ENCODE data around the gene MRPL49. TPM values are rescaled to one million over a fixed set of nuclear protein-coding genes. Genes with fewer than 3 reads are reported as not detected.
A peak's percentile ranks its signal among the peaks of the same experiment; 100 is the strongest.

The MRPL49 gene
- total and polyA plus RNA-seq, 9 of the 15 experiments (the other 6 are each of a cell fraction or from before 2014, with no cell fraction given) = 74.3 to 132 (median 91.2) TPM

DNA sequence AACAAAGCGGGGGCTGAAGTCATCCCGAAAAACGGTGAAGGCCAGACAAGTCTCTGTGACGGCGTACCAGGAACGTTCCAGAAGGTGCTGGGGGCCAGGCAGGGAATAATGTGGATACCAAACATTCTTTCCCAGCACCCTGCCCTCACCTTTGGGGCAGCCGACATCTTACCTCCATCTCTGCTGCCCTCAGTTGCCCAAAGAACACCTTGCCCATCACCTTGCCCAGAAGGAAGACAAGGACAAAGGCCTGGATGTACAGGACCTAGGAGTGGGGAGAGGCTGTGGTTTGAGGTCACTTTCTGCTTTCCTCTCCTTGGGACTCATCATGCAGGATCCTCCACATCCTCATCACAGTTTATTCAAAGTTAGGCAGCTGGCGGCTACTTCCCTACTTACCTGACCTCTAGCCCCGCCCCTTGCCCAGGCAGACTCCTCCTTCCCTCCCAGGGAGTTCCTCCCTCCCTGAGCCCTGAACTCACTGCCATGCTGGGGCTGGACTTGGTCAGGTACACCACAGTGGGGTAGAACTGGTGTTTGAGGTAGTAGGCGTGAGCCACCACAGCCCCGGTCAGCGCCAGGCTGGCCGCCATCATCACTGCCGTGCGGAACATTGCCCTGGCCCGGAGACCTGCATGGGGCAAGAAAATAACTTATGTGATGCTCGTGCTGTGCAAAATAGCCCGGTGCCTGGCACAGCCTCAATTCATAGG lies 11.0 kb downstream of the MRPL49 start:
- ChIA-PET CTCF (ENCODE audit: low intra/inter-chr PET ratio) (no interaction called here), POLR2A (interaction anchor here (0.6 to 8.4 kb wide), 6 partner anchors 13 to 136 kb away, joined by 3 to 182 read pairs (median 8); partner anchors contain the start of genes BATF2, FAU, MRPL49 and SPDYC)
- in situ Hi-C loops (cut with MboI) = no loop called here
- Histone ChIP-seq H2AFZ (ENCODE audit: low read depth, low read length) (peak overlapping the region; percentile 7; the same call in 1 of the 2 replicates), H3K79me2 (ENCODE audit: control insufficient read depth, insufficient read depth, low read length) (peaks cover 41% of the 10 kb centered on the region), H3K4me3 (peak overlapping the region; percentile 96), H3K27ac (ENCODE audit: extremely low read depth, low read depth, low read length) (peak overlapping the region; percentile 98), H3K9me3 (replicated peaks; ENCODE audit: control insufficient read depth, insufficient read depth, low read depth, low read length) (no peaks in the 10 kb centered on the region), H3K9ac (ENCODE audit: insufficient read depth in 1 of 2, low read depth in 2 of 2, low read length in 2 of 2) (peak overlapping the region; percentile 98 to 99), H3K9me1 (ENCODE audit: control insufficient read depth, insufficient read depth, low read length) (peaks cover 4% of the 10 kb centered on the region), H3K27me3 (ENCODE audit: control insufficient read depth in 2 of 2, insufficient read depth in 2 of 2, low read length in 2 of 2) (no peaks in the 10 kb centered on the region; a peak in 1 of 5 replicates), H3K4me1 (replicated peaks in 1 of 2; ENCODE audit: control insufficient read depth in 2 of 2, insufficient read depth in 2 of 2, low read length in 2 of 2) (peaks cover 21 to 49% of the 10 kb centered on the region in 2 experiments; a peak in 4 of 5 replicates), H3K4me2 (ENCODE audit: insufficient read depth, low read length) (peak overlapping the region; percentile 98), H4K20me1 (replicated peaks; ENCODE audit: control insufficient read depth, insufficient read depth, low read length) (peaks cover 9% of the 10 kb centered on the region; the same call in 1 of the 2 replicates), H3K36me3 (ENCODE audit: control insufficient read depth, insufficient read depth, low read length) (peaks cover 49% of the 10 kb centered on the region)
- peak; percentile 81 for FAIRE-seq
- BruUV-seq (replicated peaks) = no TSS peak
- peak; percentile 71 to 81 (median 78) for DNase-seq (ENCODE audit: extremely low read depth in 1 of 4, low spot score in 3 of 4)
- intact Hi-C loops (cut with micrococcal nuclease) = no loop called here
- WGBS (ENCODE audit: insufficient coverage, low coverage, missing lambda C conversion rate) = 37% methylated on average over 17 of the region's 18 CpGs
- ATAC-seq = peak; percentile 55
- TF ChIP-seq, protein P1, sequence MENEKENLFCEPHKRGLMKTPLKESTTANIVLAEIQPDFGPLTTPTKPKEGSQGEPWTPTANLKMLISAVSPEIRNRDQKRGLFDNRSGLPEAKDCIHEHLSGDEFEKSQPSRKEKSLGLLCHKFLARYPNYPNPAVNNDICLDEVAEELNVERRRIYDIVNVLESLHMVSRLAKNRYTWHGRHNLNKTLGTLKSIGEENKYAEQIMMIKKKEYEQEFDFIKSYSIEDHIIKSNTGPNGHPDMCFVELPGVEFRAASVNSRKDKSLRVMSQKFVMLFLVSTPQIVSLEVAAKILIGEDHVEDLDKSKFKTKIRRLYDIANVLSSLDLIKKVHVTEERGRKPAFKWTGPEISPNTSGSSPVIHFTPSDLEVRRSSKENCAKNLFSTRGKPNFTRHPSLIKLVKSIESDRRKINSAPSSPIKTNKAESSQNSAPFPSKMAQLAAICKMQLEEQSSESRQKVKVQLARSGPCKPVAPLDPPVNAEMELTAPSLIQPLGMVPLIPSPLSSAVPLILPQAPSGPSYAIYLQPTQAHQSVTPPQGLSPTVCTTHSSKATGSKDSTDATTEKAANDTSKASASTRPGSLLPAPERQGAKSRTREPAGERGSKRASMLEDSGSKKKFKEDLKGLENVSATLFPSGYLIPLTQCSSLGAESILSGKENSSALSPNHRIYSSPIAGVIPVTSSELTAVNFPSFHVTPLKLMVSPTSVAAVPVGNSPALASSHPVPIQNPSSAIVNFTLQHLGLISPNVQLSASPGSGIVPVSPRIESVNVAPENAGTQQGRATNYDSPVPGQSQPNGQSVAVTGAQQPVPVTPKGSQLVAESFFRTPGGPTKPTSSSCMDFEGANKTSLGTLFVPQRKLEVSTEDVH (IDR thresholded peaks at IDR 0.05; ENCODE audit: low read depth, partially characterized antibody) = no peak
- TF ChIP-seq ZBED1 (IDR thresholded peaks at IDR 0.05) = peak; percentile 57; the same call in 1 of the 2 replicates
- TF ChIP-seq NONO (IDR thresholded peaks at IDR 0.05; ENCODE audit: low read depth in 2 of 2, low read length in 1 of 2) = no peak
- TF ChIP-seq, protein P2, sequence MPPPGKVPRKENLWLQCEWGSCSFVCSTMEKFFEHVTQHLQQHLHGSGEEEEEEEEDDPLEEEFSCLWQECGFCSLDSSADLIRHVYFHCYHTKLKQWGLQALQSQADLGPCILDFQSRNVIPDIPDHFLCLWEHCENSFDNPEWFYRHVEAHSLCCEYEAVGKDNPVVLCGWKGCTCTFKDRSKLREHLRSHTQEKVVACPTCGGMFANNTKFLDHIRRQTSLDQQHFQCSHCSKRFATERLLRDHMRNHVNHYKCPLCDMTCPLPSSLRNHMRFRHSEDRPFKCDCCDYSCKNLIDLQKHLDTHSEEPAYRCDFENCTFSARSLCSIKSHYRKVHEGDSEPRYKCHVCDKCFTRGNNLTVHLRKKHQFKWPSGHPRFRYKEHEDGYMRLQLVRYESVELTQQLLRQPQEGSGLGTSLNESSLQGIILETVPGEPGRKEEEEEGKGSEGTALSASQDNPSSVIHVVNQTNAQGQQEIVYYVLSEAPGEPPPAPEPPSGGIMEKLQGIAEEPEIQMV (tag; conservative IDR thresholded peaks at IDR 0.05; ENCODE audit: low read depth) = no peak
- peak in 1 of 2 experiments; percentile 46; a peak in 1 of 4 replicates for TF ChIP-seq SRF (CRISPR knock-in tag; IDR thresholded peaks at IDR 0.05)
- TF ChIP-seq, protein P3, sequence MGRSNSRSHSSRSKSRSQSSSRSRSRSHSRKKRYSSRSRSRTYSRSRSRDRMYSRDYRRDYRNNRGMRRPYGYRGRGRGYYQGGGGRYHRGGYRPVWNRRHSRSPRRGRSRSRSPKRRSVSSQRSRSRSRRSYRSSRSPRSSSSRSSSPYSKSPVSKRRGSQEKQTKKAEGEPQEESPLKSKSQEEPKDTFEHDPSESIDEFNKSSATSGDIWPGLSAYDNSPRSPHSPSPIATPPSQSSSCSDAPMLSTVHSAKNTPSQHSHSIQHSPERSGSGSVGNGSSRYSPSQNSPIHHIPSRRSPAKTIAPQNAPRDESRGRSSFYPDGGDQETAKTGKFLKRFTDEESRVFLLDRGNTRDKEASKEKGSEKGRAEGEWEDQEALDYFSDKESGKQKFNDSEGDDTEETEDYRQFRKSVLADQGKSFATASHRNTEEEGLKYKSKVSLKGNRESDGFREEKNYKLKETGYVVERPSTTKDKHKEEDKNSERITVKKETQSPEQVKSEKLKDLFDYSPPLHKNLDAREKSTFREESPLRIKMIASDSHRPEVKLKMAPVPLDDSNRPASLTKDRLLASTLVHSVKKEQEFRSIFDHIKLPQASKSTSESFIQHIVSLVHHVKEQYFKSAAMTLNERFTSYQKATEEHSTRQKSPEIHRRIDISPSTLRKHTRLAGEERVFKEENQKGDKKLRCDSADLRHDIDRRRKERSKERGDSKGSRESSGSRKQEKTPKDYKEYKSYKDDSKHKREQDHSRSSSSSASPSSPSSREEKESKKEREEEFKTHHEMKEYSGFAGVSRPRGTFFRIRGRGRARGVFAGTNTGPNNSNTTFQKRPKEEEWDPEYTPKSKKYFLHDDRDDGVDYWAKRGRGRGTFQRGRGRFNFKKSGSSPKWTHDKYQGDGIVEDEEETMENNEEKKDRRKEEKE (IDR thresholded peaks at IDR 0.05; ENCODE audit: borderline replicate concordance in 1 of 2, control insufficient read depth in 1 of 2, low read depth in 2 of 2, low read length in 1 of 2) = no peak
- no peak for TF ChIP-seq ZKSCAN8 (CRISPR knock-in tag; IDR thresholded peaks at IDR 0.05)
- 0 out of 2 replicates have a peak, but pooled peaks have one; percentile 36 for TF ChIP-seq RB1 (IDR thresholded peaks at IDR 0.05; ENCODE audit: low read depth)
- TF ChIP-seq NFIC (IDR thresholded peaks at IDR 0.05) = 0 out of 2 replicates have a peak, but pooled peaks have one; percentile 4
- TF ChIP-seq ETV5 (CRISPR knock-in tag; IDR thresholded peaks at IDR 0.05; ENCODE audit: low read depth) = 0 out of 2 replicates have a peak, but pooled peaks have one; percentile 44
- TF ChIP-seq TARDBP (IDR thresholded peaks at IDR 0.05) = peak; percentile 14; the same call in 1 of the 2 replicates
- peak; percentile 17; the same call in 1 of the 2 replicates for TF ChIP-seq CTBP1 (IDR thresholded peaks at IDR 0.05; ENCODE audit: borderline replicate concordance)
